Right lobe of liver (tissue), 6 donors: ENCODE results near the gene LRRC4. TPM values are rescaled to one million over a fixed set of nuclear protein-coding genes. Genes with fewer than 3 reads are reported as not detected.

Source experiments
- ATAC-seq, 4 donors: fragments of 200-7000 bp; cut with Tn5 transposase; one replicate each; pipeline ENCODE4 v1.9.1; 2020; ENCODE audit warnings: mild to moderate bottlenecking in 4 of 4, moderate library complexity in 4 of 4
- DNase-seq, 3 donors: peaks; one replicate each; pipeline ENCODE4 v3.0.0-alpha.2; 2020
- H3K27ac ChIP-seq, 3 donors: fragments of 200-600 bp; one replicate each; pipeline ENCODE4 v1.8.0; 2022
- H3K27me3 ChIP-seq, 2 donors: fragments of 200-600 bp; one replicate each; pipeline ENCODE4 v1.8.0; 2022
- H3K36me3 ChIP-seq, 4 donors: fragments of 200-600 bp; sonication (generic) in 1 of 4; one replicate each; pipeline versions ENCODE4 v1.5.1 to v1.8.0; 2017 to 2022; ENCODE audit warnings: control low read depth in 1 of 4
- H3K4me1 ChIP-seq, 4 donors: fragments of 200-600 bp; sonication (generic) in 1 of 4; one replicate each; pipeline versions ENCODE4 v1.5.1 to v1.8.0; 2017 to 2022; ENCODE audit warnings: control low read depth in 1 of 4
- H3K4me3 ChIP-seq, 3 donors: fragments of 200-600 bp; one replicate each; pipeline ENCODE4 v1.8.0; 2022
- H3K9me3 ChIP-seq, 4 donors: fragments of 200-600 bp; sonication (generic) in 1 of 4; one replicate each; pipeline versions ENCODE4 v1.5.1 to v1.8.0; 2017 to 2022; ENCODE audit warnings: control low read depth in 1 of 4
- POLR2A ChIP-seq: fragments of 450-650 bp; IDR thresholded peaks from one replicate; pipeline ENCODE4 v1.6.1; 2017; ENCODE audit warnings: antibody characterized with exemption, mild to moderate bottlenecking
- WGBS: methylation state at CpG from one replicate; pipeline ENCODE4 v1.1.6; 2018; ENCODE audit warnings: low coverage, low lambda C conversion rate; ENCODE audit not compliant: insufficient coverage; ENCODE audit errors: missing lambda C conversion rate; 5-methylcytosine and 5-hydroxymethylcytosine counted together
- intact Hi-C, 2 donors: fragments of 100-400 bp; cut with DNase I; formaldehyde crosslinking; loops; one replicate each; pipeline versions ENCODE4 v1.11.2 to v1.14.1; 2022
- total RNA-seq, 6 experiments: library from RNA; depleted of rRNA in 2 of 6; stranded (reverse); fragments of >200 nt in 2 of 6; fragmentation: NEBNext Ultra II Directional in 3 of 6; extraction: Animal tissue kit (Norgen Biotek cat#: 25700) in 3 of 6; gene quantifications; one replicate each; pipeline versions ENCODE4 v1.1.0 to v1.2.4, GENCODE V29; 2016 to 2023
- TF ChIP-seq, protein P1 (sequence below), 4 donors: fragments of 200-600 bp in 3 of 4; fragments of 450-650 bp in 1 of 4; IDR thresholded peaks; one replicate each; pipeline versions ENCODE4 v1.5.1 to v1.8.0; 2016 to 2022; ENCODE audit warnings: antibody characterized with exemption in 4 of 4, mild to moderate bottlenecking in 2 of 4
- donor health status: DM: no; HTN: yes; CAD: no.
- donor health status: DM: no; HTN: no; CAD: no.
- donor health status: DM: no; HTN: no; CAD: no.
- donor health status: DM: no; HTN: yes; CAD: no.
- donor health status: DM: no; HTN: yes; CAD: no.

The LRRC4 gene
- total RNA-seq, 6 experiments from 2014 or later = 0.74 to 4.0 (median 2.5) TPM

DNA sequence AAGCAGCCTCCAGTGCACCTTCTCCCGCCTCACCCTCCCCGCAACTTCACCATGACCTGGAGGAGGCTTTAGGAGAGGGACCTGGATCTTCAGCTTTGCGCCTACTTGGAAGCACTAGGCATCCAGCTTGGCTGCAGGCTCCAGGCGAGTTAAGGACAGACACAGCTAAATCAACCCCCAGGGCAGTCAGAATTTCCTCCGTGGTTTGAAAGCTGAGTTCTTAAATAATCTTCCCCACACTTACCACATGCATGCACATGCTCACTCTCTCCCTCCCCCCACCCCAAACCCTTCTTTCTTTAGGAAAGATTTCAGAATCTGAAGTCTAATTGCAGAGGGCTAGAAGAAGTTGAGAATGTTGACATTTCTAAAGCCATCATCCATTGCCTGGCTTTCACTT is 36.7 kb upstream of the LRRC4 start:
- ATAC-seq (no peak), DNase-seq (no peak)
- TF ChIP-seq, protein P1, sequence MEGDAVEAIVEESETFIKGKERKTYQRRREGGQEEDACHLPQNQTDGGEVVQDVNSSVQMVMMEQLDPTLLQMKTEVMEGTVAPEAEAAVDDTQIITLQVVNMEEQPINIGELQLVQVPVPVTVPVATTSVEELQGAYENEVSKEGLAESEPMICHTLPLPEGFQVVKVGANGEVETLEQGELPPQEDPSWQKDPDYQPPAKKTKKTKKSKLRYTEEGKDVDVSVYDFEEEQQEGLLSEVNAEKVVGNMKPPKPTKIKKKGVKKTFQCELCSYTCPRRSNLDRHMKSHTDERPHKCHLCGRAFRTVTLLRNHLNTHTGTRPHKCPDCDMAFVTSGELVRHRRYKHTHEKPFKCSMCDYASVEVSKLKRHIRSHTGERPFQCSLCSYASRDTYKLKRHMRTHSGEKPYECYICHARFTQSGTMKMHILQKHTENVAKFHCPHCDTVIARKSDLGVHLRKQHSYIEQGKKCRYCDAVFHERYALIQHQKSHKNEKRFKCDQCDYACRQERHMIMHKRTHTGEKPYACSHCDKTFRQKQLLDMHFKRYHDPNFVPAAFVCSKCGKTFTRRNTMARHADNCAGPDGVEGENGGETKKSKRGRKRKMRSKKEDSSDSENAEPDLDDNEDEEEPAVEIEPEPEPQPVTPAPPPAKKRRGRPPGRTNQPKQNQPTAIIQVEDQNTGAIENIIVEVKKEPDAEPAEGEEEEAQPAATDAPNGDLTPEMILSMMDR (IDR thresholded peaks at IDR 0.05) = no peak
- TF ChIP-seq POLR2A = no peak
- H3K36me3 ChIP-seq = peaks cover 0 to 2% (median 0%) of the 10 kb centered on the region in 4 donors
- H3K4me3 ChIP-seq = no peak overlapping the region
- intact Hi-C loops = no loop called here
- H3K9me3 ChIP-seq = no peaks in the 10 kb centered on the region
- no peaks in the 10 kb centered on the region for H3K4me1 ChIP-seq
- no peak overlapping the region for H3K27ac ChIP-seq
- no peaks in the 10 kb centered on the region for H3K27me3 ChIP-seq
- WGBS = 73% methylated on average over 3 of the region's 5 CpGs

- no peak for DNase-seq
- TF ChIP-seq POLR2A = no peak
- TF ChIP-seq, protein P1 (IDR thresholded peaks at IDR 0.05) = no peak
- no peak for ATAC-seq
These were observed 35.6 kb upstream of the LRRC4 start for GRCh38 chr7:128066858-128067257.

DNA sequence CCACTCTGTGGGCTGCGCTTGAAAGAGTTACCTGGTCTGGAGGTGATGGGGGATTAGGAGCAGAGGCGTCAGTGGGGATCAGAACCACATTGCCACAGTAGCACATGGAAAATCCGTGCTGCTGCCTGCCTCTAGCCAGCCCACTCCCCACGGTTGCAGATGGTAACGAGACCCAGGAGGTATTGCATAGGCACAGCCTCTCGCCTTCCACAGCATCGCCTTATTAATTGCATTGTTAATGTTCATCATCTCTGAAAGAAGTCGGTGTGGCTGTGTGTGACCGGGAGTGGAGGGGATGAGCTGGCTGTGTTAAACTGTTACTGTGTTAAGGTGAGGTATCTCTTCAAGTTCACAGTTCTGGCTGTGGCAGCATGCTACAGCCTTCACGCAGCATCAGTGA is 35.2 kb upstream of the LRRC4 start:
- Histone ChIP-seq H3K27ac (no peak overlapping the region), H3K4me3 (no peak overlapping the region), H3K27me3 (no peaks in the 10 kb centered on the region), H3K4me1 (no peaks in the 10 kb centered on the region), H3K9me3 (no peaks in the 10 kb centered on the region), H3K36me3 (peaks cover 0 to 2% (median 0%) of the 10 kb centered on the region in 4 donors)
- intact Hi-C loops = no loop called here
- TF ChIP-seq, protein P1 (IDR thresholded peaks at IDR 0.05) = no peak
- TF ChIP-seq POLR2A = no peak
- DNase-seq (no peak), ATAC-seq (no peak)
- WGBS = 96% methylated on average over 8 of the region's 10 CpGs

More at GRCh38 chr7:128066858-128067257, 35.6 kb upstream of the LRRC4 start:
- Histone ChIP-seq H3K9me3 (no peaks in the 10 kb centered on the region), H3K27me3 (no peaks in the 10 kb centered on the region), H3K4me1 (no peaks in the 10 kb centered on the region), H3K4me3 (no peak overlapping the region), H3K36me3 (peaks cover 0 to 2% (median 0%) of the 10 kb centered on the region in 4 donors), H3K27ac (no peak overlapping the region)
- intact Hi-C loops = no loop called here
- WGBS = 77% methylated on average over 5 of the region's 5 CpGs

DNA sequence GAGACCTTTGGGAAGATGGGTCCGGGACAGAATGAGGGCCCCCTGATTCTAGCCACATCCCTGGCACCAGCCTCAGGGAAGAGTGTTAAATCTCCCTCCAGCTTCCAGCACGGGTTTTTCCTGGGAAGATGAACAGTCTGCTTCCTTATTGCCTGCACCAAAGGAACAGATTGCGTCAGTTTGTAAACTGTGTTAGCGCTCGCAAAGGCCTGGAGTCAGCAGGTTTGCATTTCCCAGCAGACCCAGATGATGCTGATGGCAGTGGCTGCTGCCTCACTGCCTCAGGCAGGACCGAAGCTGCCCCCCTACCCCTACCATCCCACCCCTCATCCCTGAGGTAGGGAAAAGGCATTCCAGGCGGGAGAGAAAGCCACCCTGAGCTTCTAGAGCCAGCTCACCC is 34.6 kb upstream of the LRRC4 start:
- H3K4me1 ChIP-seq = no peaks in the 10 kb centered on the region
- peaks cover 0 to under 1% (median 0%) of the 10 kb centered on the region in 4 donors for H3K36me3 ChIP-seq
- H3K4me3 ChIP-seq = no peak overlapping the region
- TF ChIP-seq POLR2A = no peak
- TF ChIP-seq, protein P1 (IDR thresholded peaks at IDR 0.05) = no peak
- no peaks in the 10 kb centered on the region for H3K9me3 ChIP-seq
- DNase-seq (no peak), ATAC-seq (no peak)
- intact Hi-C loops = no loop called here
- no peaks in the 10 kb centered on the region for H3K27me3 ChIP-seq
- 100% methylated on average over 1 of the region's 7 CpGs for WGBS
- H3K27ac ChIP-seq = no peak overlapping the region

DNA sequence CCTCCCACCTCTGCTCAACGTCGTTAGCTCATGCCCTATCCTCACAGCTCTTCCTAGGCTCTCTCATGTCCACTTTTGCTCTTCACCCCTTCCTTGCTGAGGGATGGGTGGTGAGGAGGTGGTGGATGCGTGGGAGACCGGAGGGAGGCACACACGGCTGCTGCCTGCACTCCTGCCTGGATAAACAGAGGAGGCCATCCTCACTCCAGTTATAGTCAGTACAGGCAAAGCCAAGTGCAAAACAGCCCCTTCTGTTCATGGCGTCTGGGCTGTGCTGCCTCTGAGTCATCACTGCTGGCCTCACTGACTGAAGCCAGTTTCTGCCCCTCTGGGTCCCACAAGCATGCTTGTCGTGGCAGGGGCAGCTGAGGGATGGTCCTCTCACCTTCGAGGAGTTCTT is 31.9 kb upstream of the LRRC4 start:
- DNase-seq = no peak
- Histone ChIP-seq H3K36me3 (no peaks in the 10 kb centered on the region), H3K4me1 (no peaks in the 10 kb centered on the region), H3K4me3 (no peak overlapping the region), H3K9me3 (no peaks in the 10 kb centered on the region), H3K27me3 (no peaks in the 10 kb centered on the region), H3K27ac (no peak overlapping the region)
- 86% methylated on average over 5 of the region's 8 CpGs for WGBS
- intact Hi-C loops = no loop called here
- ATAC-seq = no peak
- no peak for TF ChIP-seq POLR2A
- TF ChIP-seq, protein P1 (IDR thresholded peaks at IDR 0.05) = no peak
